Activated CD4-positive, alpha-beta T cell treated with anti-CD3 and anti-CD28 coated beads, Interleukin-2, amount 10 ng/mL, durations not matched to agents 7 days and 5 days (primary cell): ENCODE measurements around the gene CTDP1. TPM values are rescaled to one million over a fixed set of nuclear protein-coding genes. Genes with fewer than 3 reads are reported as not detected.
"Not testable (repeated sequence)": the region's sequence is repeated elsewhere in the genome, so short reads cannot be mapped to it uniquely, and the experiment has no call there.

Source experiments
- CTCF ChIA-PET: fragments of 350-600 bp; sonication (Branson Sonifier 250); formaldehyde crosslinking; loops from one replicate; lab custom pipeline; 2021; ENCODE audit warnings: antibody characterized with exemption; lab: Charles Lee
- POLR2A ChIA-PET: fragments of 350-600 bp; sonication (Branson Sonifier 250); formaldehyde crosslinking; loops from one replicate; lab custom pipeline; 2021; ENCODE audit warnings: antibody characterized with exemption; lab: Charles Lee
- DNase-seq: peaks from one replicate; pipeline ENCODE4 v3.0.0-alpha.2; 2020
- H3K27ac Mint-ChIP-seq: one replicate; pipeline ENCODE4 v1.8.0; 2021; ENCODE audit warnings: mild to moderate bottlenecking, moderate library complexity, mixed read lengths
- H3K27me3 Mint-ChIP-seq: one replicate; pipeline ENCODE4 v1.8.0; 2021; ENCODE audit warnings: mixed read lengths
- H3K36me3 Mint-ChIP-seq: one replicate; pipeline ENCODE4 v1.8.0; 2021; ENCODE audit warnings: low read depth, mixed read lengths
- H3K4me1 Mint-ChIP-seq: one replicate; pipeline ENCODE4 v1.8.0; 2021; ENCODE audit warnings: mixed read lengths
- H3K4me3 Mint-ChIP-seq: one replicate; pipeline ENCODE4 v1.8.0; 2021; ENCODE audit warnings: mild to moderate bottlenecking, moderate library complexity, mixed read lengths
- H3K9me3 Mint-ChIP-seq: one replicate; pipeline ENCODE4 v1.8.0; 2021; ENCODE audit warnings: mixed read lengths
- total RNA-seq, 2 experiments: library from RNA; stranded (reverse); gene quantifications; one replicate each; pipeline ENCODE4 v1.2.3, GENCODE V29; 2021

Gene CTDP1
- total RNA-seq, 2 experiments from 2014 or later = 30.9 to 35.0 TPM

GRCh38 chr18:79718126-79718525, 38.5 kb downstream of the CTDP1 start:
- ChIA-PET CTCF (no interaction called here), POLR2A (no interaction called here)
- H3K36me3 Mint-ChIP-seq = peaks cover 55% of the 10 kb centered on the region
- no peaks in the 10 kb centered on the region for H3K27me3 Mint-ChIP-seq
- peaks cover 10% of the 10 kb centered on the region for H3K9me3 Mint-ChIP-seq
- H3K27ac Mint-ChIP-seq = no peak overlapping the region
- peaks cover 5% of the 10 kb centered on the region for H3K4me1 Mint-ChIP-seq
- H3K4me3 Mint-ChIP-seq = no peak overlapping the region
- DNase-seq = no peak

DNA sequence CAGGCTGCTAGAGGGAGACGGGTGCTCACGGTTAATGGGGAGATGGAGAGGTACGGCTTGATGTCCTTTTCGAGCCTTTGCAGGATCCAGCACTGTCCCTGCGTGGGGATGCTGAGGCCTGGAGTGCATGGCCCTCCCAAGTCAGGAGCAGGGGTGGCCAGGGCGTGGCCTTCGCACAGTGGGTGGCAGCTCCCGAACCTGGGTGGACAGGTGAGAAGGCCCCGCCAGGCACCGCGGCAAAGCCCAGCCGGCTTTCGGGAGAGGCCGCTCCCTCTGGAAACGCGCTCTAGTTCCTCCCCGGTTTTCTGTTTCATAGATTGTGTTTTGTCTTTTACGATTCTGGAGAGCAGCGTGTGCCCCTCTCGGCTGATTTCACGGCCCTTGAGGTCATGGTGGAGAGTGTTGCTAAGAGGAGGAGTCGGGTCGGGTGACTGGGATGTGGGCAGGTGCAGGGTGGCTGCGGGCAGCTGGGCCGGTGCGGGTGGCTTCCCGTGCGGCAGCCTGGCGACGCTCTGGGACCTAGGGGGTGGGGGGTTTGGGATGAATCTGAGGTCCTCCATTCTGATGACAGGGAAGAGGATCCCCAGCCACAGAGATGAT, 39.4 kb downstream of the CTDP1 start:
- Mint-ChIP-seq H3K4me1 (peaks cover 5% of the 10 kb centered on the region), H3K4me3 (no peak overlapping the region), H3K9me3 (peaks cover 10% of the 10 kb centered on the region), H3K36me3 (peaks cover 59% of the 10 kb centered on the region), H3K27ac (peak overlapping the region; percentile 68), H3K27me3 (no peaks in the 10 kb centered on the region)
- ChIA-PET POLR2A (no interaction called here), CTCF (no interaction called here)
- DNase-seq = no peak

DNA sequence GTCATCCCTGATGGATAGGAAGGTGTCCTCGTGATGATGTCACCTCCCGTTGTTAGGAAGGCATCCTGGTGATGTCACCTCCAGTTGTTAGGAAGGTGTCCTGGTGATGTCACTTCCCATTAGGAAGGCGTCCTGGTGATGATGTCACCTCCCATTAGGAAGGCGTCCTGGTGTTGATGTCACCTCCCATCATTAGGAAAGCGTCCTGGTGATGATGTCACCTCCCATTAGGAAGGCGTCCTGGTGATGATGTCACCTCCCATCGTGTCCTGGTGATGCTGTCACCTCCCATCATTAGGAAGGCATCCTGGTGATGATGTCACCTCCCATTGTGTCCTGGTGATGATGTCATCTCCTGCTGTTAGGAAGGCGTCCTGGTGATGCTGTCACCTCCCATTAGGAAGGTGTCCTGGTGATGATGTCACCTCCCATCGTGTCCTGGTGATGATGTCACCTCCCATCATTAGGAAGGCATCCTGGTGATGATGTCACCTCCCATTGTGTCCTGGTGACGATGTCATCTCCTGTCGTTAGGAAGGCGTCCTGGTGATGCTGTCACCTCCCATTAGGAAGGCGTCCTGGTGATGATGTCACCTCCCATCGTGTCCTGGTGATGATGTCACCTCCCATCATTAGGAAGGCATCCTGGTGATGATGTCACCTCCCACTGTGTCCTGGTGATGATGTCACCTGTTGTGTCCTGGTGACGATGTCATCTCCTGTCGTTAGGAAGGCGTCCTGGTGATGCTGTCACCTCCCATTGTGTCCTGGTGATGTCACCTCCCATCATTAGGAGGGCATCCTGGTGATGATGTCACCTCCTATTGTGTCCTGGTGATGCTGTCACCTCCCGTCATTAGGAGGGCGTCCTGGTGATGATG, 40.1 kb downstream of the CTDP1 start:
- POLR2A ChIA-PET, DNase-seq: not testable (repeated sequence)
- peak overlapping the region; percentile 68 for H3K27ac Mint-ChIP-seq

GRCh38 chr18:79720359-79720733, 40.7 kb downstream of the CTDP1 start:
- Mint-ChIP-seq H3K9me3 (peaks cover 10% of the 10 kb centered on the region), H3K27me3 (no peaks in the 10 kb centered on the region), H3K4me3 (no peak overlapping the region), H3K27ac (peak overlapping the region; percentile 25), H3K36me3 (peaks cover 71% of the 10 kb centered on the region), H3K4me1 (peaks cover 9% of the 10 kb centered on the region)
- POLR2A ChIA-PET = no interaction called here
- peak; percentile 26 for DNase-seq
- CTCF ChIA-PET = interaction anchor here (1.1 kb wide), 1 partner anchor 9 kb away, joined by 3 read pairs; no protein-coding TSS in a partner anchor

More for the DNA sequence above, 40.1 kb downstream of the CTDP1 start:
- CTCF ChIA-PET, H3K4me3 Mint-ChIP-seq, H3K4me1 Mint-ChIP-seq, H3K27me3 Mint-ChIP-seq, H3K9me3 Mint-ChIP-seq: not testable (repeated sequence)
- peaks cover 67% of the 10 kb centered on the region for H3K36me3 Mint-ChIP-seq

DNA sequence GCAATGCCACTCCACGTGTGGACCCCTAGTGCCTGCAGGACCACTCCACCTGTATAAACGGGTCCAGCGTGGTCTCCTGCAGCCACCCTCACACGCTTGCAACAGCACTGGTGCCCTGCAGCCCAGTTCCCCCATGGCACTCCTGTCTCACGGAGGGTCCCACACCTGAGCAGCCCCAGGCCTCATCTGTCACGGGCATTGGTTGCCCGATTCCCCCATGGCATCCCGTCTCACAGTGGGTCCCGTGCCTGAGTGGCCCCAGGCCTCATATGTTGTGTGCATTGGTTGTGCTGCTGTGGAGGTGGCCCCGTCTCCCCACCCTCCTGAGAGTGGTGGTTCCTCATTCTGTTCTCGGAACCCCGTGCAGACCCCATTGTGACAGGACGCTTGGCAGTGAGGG, 43.4 kb downstream of the CTDP1 start:
- Mint-ChIP-seq H3K4me3 (no peak overlapping the region), H3K27me3 (no peaks in the 10 kb centered on the region), H3K4me1 (peaks cover 4% of the 10 kb centered on the region), H3K36me3 (peaks cover 83% of the 10 kb centered on the region), H3K9me3 (peaks cover 16% of the 10 kb centered on the region), H3K27ac (no peak overlapping the region)
- DNase-seq = no peak
- ChIA-PET POLR2A (no interaction called here), CTCF (no interaction called here)

GRCh38 chr18:79723628-79724027, 44.0 kb downstream of the CTDP1 start:
- Mint-ChIP-seq H3K4me1 (peaks cover 4% of the 10 kb centered on the region), H3K27ac (no peak overlapping the region)

DNA sequence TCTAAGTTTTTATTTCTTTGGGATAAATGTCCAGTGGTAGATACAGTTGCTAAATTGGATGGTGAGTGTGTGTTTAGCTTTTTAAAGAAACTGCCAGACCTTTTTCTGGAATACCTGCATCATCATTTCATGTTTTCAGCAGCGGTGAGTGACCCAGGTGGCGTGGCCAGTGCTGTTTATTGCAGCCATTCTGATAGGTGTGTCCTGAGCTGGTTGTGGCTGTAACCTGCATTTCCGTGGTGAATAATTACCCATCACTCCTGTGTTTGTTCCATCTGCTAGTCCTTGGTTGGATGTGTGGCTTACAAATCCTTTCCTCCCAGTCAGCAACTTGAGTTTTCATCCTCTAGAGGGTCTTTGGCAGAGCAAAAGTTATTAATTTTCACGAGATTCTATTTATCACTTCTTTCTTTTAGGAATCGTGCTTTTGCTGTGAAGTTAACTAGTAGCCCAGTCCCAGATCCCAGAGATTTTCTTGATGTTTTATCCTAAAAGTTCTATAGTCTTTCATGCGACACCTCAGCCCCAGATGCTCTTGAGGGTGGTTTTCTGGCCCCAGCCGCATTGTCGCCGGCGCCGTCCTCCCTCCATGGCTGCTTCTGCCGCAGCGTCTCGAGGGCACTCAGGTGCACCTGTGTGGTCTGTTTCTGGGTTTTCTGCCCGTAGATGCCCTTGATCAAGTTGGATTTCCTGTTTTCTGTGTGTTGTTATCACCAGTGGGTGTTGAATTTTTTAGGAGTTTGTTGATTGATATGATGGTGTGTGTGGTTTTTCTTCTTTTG, 44.9 kb downstream of the CTDP1 start:
- ChIA-PET POLR2A (no interaction called here), CTCF (no interaction called here)
- Mint-ChIP-seq H3K27ac (no peak overlapping the region), H3K27me3 (no peaks in the 10 kb centered on the region), H3K36me3 (peaks cover 83% of the 10 kb centered on the region), H3K4me3 (no peak overlapping the region), H3K4me1 (peaks cover 4% of the 10 kb centered on the region), H3K9me3 (peaks cover 18% of the 10 kb centered on the region)
- no peak for DNase-seq

More at GRCh38 chr18:79723628-79724027, 44.0 kb downstream of the CTDP1 start:
- Mint-ChIP-seq H3K4me3 (no peak overlapping the region), H3K36me3 (peaks cover 83% of the 10 kb centered on the region), H3K27me3 (no peaks in the 10 kb centered on the region), H3K9me3 (peaks cover 21% of the 10 kb centered on the region)
- no peak for DNase-seq
- CTCF ChIA-PET = no interaction called here
- POLR2A ChIA-PET = no interaction called here

DNA sequence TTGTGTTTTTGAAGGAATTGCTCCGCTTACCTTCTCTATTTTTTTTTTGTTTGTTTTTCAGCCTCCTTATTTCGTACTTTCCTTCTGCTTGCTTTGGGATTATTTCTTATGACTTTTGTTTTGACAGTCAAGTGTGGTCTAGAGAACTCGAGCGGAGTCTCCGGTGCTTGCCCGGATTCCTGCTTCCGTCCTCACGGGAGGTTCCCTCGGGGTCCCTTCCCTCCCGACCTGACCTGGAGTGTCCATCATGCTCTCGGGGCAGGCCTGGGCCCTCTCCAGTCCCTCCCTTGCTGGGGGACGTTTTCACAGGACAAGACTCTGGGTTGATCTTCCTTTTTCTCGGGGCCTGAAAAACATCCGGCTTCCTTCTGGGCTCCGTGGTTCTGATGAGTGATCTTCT, 45.9 kb downstream of the CTDP1 start:
- no peak overlapping the region for H3K4me3 Mint-ChIP-seq
- ChIA-PET POLR2A (no interaction called here), CTCF (no interaction called here)
- no peak for DNase-seq
- H3K4me1 Mint-ChIP-seq = peaks cover 4% of the 10 kb centered on the region
- no peak overlapping the region for H3K27ac Mint-ChIP-seq
- peaks cover 83% of the 10 kb centered on the region for H3K36me3 Mint-ChIP-seq
- no peaks in the 10 kb centered on the region for H3K27me3 Mint-ChIP-seq
- H3K9me3 Mint-ChIP-seq = peaks cover 18% of the 10 kb centered on the region

DNA sequence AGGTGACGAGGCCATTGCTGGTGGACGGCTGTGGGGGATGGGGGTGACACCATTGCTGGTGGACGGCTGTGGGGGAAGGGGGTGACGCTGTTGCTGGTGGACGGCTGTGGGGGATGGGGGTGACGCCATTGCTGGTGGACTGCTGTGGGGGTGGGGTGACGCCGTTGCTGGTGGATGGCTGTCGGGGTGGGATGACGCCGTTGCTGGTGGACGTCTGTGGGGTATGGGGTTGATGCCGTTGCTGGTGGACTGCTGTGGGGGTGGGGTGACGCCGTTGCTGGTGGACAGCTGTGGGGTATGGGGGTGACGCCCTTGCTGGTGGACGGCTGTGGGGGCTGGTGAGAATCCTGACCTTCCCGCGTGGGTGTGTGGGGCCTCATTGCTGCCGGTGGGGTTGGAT, 47.1 kb downstream of the CTDP1 start:
- ChIA-PET POLR2A (no interaction called here), CTCF (no interaction called here)
- peaks cover 22% of the 10 kb centered on the region for H3K9me3 Mint-ChIP-seq
- H3K27ac Mint-ChIP-seq = no peak overlapping the region
- no peaks in the 10 kb centered on the region for H3K27me3 Mint-ChIP-seq
- DNase-seq = no peak
- H3K36me3 Mint-ChIP-seq = peaks cover 88% of the 10 kb centered on the region
- H3K4me3 Mint-ChIP-seq = no peak overlapping the region
- H3K4me1 Mint-ChIP-seq = peaks cover 4% of the 10 kb centered on the region

DNA sequence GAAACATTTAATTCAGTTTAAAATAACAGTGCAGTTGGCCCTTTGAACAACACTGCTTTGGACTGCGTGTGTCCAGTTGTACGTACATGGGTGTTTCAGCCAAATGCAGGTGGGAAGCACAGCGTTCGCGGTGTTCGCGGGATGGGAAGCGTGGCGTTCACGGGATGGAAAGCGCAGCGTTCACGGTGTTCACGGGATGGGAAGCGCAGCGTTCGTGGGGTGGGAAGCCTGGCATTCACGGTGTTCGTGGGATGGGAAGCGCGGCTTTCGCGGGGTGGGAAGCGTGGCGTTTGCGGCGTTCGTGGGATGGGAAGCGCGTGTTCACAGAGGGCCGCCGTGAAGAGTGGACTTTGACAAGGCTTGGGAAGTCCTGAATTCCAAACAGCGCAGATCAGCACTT, 47.6 kb downstream of the CTDP1 start:
- CTCF ChIA-PET = no interaction called here
- Mint-ChIP-seq H3K27me3 (no peaks in the 10 kb centered on the region), H3K4me1 (peaks cover 4% of the 10 kb centered on the region), H3K27ac (no peak overlapping the region), H3K9me3 (peaks cover 26% of the 10 kb centered on the region), H3K36me3 (peaks cover 93% of the 10 kb centered on the region), H3K4me3 (no peak overlapping the region)
- POLR2A ChIA-PET = no interaction called here
- DNase-seq = no peak

DNA sequence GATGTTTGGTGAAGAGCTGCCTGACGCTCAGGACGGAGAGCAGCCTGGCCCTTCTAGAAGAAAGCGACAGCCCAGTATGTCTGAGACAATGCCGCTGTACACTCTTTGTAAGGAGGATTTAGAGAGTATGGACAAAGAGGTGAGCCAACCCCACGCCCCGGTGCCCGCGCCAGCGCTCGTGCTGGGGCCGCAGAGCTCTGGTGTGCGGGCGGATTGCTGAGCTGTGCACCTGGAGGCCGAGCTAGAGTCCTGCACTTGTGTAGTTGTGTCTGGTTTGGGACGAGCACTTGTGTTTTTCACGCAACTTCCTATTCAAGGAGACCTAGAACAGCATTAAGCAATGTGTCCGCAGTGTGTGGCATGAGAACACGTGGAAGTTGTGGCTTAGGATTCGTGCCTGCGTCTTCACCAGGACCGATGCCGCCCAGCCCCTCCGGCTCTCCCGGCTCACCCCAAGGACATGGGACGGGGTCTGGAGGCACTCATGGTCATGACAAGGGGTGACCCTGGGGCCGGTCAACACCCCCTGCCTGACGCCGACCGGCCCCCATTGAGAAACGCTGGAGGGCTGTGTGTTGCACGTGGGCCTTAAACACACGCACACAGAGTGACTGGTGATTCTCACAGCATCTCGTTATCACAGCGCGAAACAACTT, 49.5 kb downstream of the CTDP1 start:
- Mint-ChIP-seq H3K27me3 (no peaks in the 10 kb centered on the region), H3K36me3 (peaks cover 94% of the 10 kb centered on the region), H3K4me3 (no peak overlapping the region), H3K4me1 (peaks cover 4% of the 10 kb centered on the region), H3K9me3 (peaks cover 27% of the 10 kb centered on the region), H3K27ac (no peak overlapping the region)
- DNase-seq = no peak
- POLR2A ChIA-PET = no interaction called here
- CTCF ChIA-PET = interaction anchor here (0.5 kb wide), 1 partner anchor 14 kb away, joined by 3 read pairs; no protein-coding TSS in a partner anchor

DNA sequence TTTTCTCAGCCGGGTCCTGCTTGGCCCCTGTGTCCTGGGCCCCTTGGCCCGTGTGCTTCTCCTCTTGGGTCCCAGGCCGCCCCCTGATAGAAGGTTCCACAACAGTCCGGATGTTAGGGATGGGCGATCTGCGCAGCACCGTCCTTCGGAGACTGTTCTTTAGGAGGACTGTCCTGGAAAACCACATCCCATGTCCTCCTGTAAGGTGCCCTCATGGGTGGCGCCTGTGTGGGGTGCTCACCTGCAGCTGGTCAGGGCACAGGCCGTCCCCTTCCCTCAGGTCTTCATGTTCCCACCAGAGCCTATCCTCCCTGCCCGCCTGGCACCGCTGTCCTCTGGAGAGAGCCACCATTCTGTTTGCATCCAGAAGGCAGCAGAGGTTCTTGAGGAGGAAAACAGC, 50.0 kb downstream of the CTDP1 start:
- POLR2A ChIA-PET = interaction anchor here (0.7 kb wide), 1 partner anchor 510 kb away, joined by 3 read pairs; no protein-coding TSS in a partner anchor
- Mint-ChIP-seq H3K27ac (no peak overlapping the region), H3K4me3 (no peak overlapping the region), H3K4me1 (peaks cover 4% of the 10 kb centered on the region), H3K9me3 (peaks cover 29% of the 10 kb centered on the region), H3K27me3 (no peaks in the 10 kb centered on the region), H3K36me3 (peaks cover 93% of the 10 kb centered on the region)
- DNase-seq = no peak
- CTCF ChIA-PET = interaction anchor here (0.5 kb wide), 1 partner anchor 14 kb away, joined by 3 read pairs; no protein-coding TSS in a partner anchor
